H9 (cell line): ENCODE results near the gene ZNF865. TPM values are rescaled to one million over a fixed set of nuclear protein-coding genes. Genes with fewer than 3 reads are reported as not detected.
A peak's percentile ranks its signal among the peaks of the same experiment; 100 is the strongest.

ENCODE experiments used
- DNase-seq: peaks from one replicate; pipeline ENCODE4 v3.0.0-alpha.2; 2017
- H2AFZ ChIP-seq: one replicate; pipeline ENCODE4 v1.6.1; 2013; ENCODE audit warnings: mild to moderate bottlenecking, low read length, control low read depth, moderate library complexity
- H2AK5ac ChIP-seq: 2 replicates; pipeline ENCODE4 v1.6.1; 2013; ENCODE audit warnings: low read length, control low read depth, mixed read lengths; ENCODE audit not compliant: insufficient read length
- H2BK120ac ChIP-seq: one replicate; pipeline ENCODE4 v1.6.1; 2013; ENCODE audit warnings: low read depth, mild to moderate bottlenecking, low read length, control low read depth, inconsistent platforms; ENCODE audit not compliant: poor library complexity, severe bottlenecking
- H2BK12ac ChIP-seq: 2 replicates; pipeline ENCODE4 v1.6.1; 2013; ENCODE audit warnings: low read length, control low read depth, mixed read lengths, low read depth; ENCODE audit not compliant: insufficient read length
- H2BK15ac ChIP-seq: 2 replicates; pipeline ENCODE4 v1.6.1; 2013; ENCODE audit warnings: low read depth, low read length, control low read depth
- H2BK20ac ChIP-seq: one replicate; pipeline ENCODE4 v1.6.1; 2013; ENCODE audit warnings: low read depth, mild to moderate bottlenecking, low read length, control low read depth, inconsistent platforms; ENCODE audit not compliant: poor library complexity, severe bottlenecking
- H2BK5ac ChIP-seq: 2 replicates; pipeline ENCODE4 v1.6.1; 2013; ENCODE audit warnings: low read length, control low read depth, mixed read lengths; ENCODE audit not compliant: insufficient read length
- H3K14ac ChIP-seq: 2 replicates; pipeline ENCODE4 v1.6.1; 2013; ENCODE audit warnings: low read length, control low read depth; ENCODE audit not compliant: insufficient read depth
- H3K18ac ChIP-seq: 2 replicates; pipeline ENCODE4 v1.6.1; 2013; ENCODE audit warnings: low read depth, mild to moderate bottlenecking, mixed read lengths, low read length, control low read depth; ENCODE audit not compliant: insufficient read length
- H3K23ac ChIP-seq: 2 replicates; pipeline ENCODE4 v1.6.1; 2013; ENCODE audit warnings: low read length, control low read depth, mixed read lengths, low read depth; ENCODE audit not compliant: insufficient read length
- H3K23me2 ChIP-seq: 2 replicates; pipeline ENCODE4 v1.6.1; 2013; ENCODE audit warnings: low read depth, mild to moderate bottlenecking, mixed read lengths, low read length, control low read depth; ENCODE audit not compliant: insufficient read length, poor library complexity, severe bottlenecking
- H3K27ac ChIP-seq: 2 replicates; pipeline ENCODE4 v1.5.1; 2013; ENCODE audit warnings: low read length, control low read depth, mixed read lengths, low read depth; ENCODE audit not compliant: insufficient read length
- H3K27me3 ChIP-seq: 2 replicates; pipeline ENCODE4 v1.6.1; 2013; ENCODE audit warnings: low read length, control low read depth, inconsistent platforms; ENCODE audit not compliant: insufficient read depth
- H3K4ac ChIP-seq: 2 replicates; pipeline ENCODE4 v1.6.1; 2013; ENCODE audit warnings: low read depth, mild to moderate bottlenecking, control low read depth, inconsistent platforms, low read length, moderate library complexity
- H3K4me1 ChIP-seq: 2 replicates; pipeline ENCODE4 v1.6.1; 2013; ENCODE audit warnings: low read length, control low read depth, inconsistent platforms; ENCODE audit not compliant: insufficient read depth
- H3K4me2 ChIP-seq: 2 replicates; pipeline ENCODE4 v1.6.1; 2013; ENCODE audit warnings: low read length, control low read depth, mixed read lengths; ENCODE audit not compliant: insufficient read length, insufficient read depth
- H3K56ac ChIP-seq: 2 replicates; pipeline ENCODE4 v1.6.1; 2013; ENCODE audit warnings: low read depth, mild to moderate bottlenecking, mixed read lengths, low read length, control low read depth; ENCODE audit not compliant: insufficient read length
- H3K79me1 ChIP-seq: 2 replicates; pipeline ENCODE4 v1.6.1; 2013; ENCODE audit warnings: low read depth, mild to moderate bottlenecking, moderate library complexity, low read length, control low read depth, inconsistent platforms; ENCODE audit not compliant: insufficient read depth, poor library complexity, severe bottlenecking
- H3K79me2 ChIP-seq: 2 replicates; pipeline ENCODE4 v1.6.1; 2013; ENCODE audit warnings: low read length, control low read depth, inconsistent platforms; ENCODE audit not compliant: insufficient read depth
- H3K9ac ChIP-seq: 2 replicates; pipeline ENCODE4 v1.6.1; 2013; ENCODE audit warnings: low read length, control low read depth, mixed read lengths; ENCODE audit not compliant: insufficient read length; ENCODE audit errors: extremely low read depth
- H3K9me3 ChIP-seq: one replicate; pipeline ENCODE4 v1.6.1; 2013; ENCODE audit warnings: low read depth, low read length, inconsistent platforms; ENCODE audit not compliant: control insufficient read depth
- H3T11ph ChIP-seq: one replicate; pipeline ENCODE4 v1.6.1; 2013; ENCODE audit warnings: mild to moderate bottlenecking, low read length, control low read depth, inconsistent platforms
- H4K20me1 ChIP-seq: one replicate; pipeline ENCODE4 v1.6.1; 2013; ENCODE audit not compliant: control insufficient read depth, insufficient read length, insufficient read depth
- H4K5ac ChIP-seq: 2 replicates; pipeline ENCODE4 v1.6.1; 2013; ENCODE audit warnings: low read depth, mild to moderate bottlenecking, mixed read lengths, low read length, control low read depth; ENCODE audit not compliant: insufficient read length
- H4K8ac ChIP-seq: replicated peaks from 2 replicates; pipeline ENCODE4 v1.6.1; 2013; ENCODE audit warnings: low read length, control low read depth, mixed read lengths, low read depth; ENCODE audit not compliant: insufficient read length
- H4K91ac ChIP-seq: 2 replicates; pipeline ENCODE4 v1.6.1; 2013; ENCODE audit warnings: low read depth, mild to moderate bottlenecking, moderate library complexity, mixed read lengths, low read length, control low read depth; ENCODE audit not compliant: insufficient read length
- H3K27ac Mint-ChIP-seq, 3 experiments: 2 replicates in 2 of 3; 3 replicates in 1 of 3; pipeline ENCODE4 v1.8.0; 2020 to 2021; ENCODE audit warnings: mixed read lengths in 3 of 3, mild to moderate bottlenecking in 1 of 3, moderate library complexity in 1 of 3
- H3K27me3 Mint-ChIP-seq: 2 replicates; pipeline ENCODE4 v1.8.0; 2021; ENCODE audit warnings: low read depth, mild to moderate bottlenecking, moderate library complexity, mixed read lengths
- H3K36me3 Mint-ChIP-seq, 3 experiments: 2 replicates in 2 of 3; 3 replicates in 1 of 3; pipeline ENCODE4 v1.8.0; 2020 to 2021; ENCODE audit warnings: low read depth in 3 of 3, mixed read lengths in 3 of 3; ENCODE audit not compliant: insufficient read depth in 1 of 3
- H3K4me1 Mint-ChIP-seq, 2 experiments: 2 replicates each; pipeline ENCODE4 v1.8.0; 2020; ENCODE audit warnings: mixed read lengths in 2 of 2
- H3K4me3 Mint-ChIP-seq, 2 experiments: 2 replicates in 1 of 2; 3 replicates in 1 of 2; pipeline ENCODE4 v1.8.0; 2020 to 2021; ENCODE audit warnings: mild to moderate bottlenecking in 2 of 2, mixed read lengths in 2 of 2, moderate library complexity in 1 of 2
- H3K9me3 Mint-ChIP-seq, 2 experiments: 2 replicates in 1 of 2; 3 replicates in 1 of 2; pipeline ENCODE4 v1.8.0; 2020; ENCODE audit warnings: mild to moderate bottlenecking in 2 of 2, mixed read lengths in 2 of 2, moderate library complexity in 1 of 2
- CTCF ChIP-seq: fragments of 200-600 bp; sonication (generic); conservative IDR thresholded peaks from 3 replicates; pipeline ENCODE4 v1.8.0; 2021; ENCODE audit warnings: antibody characterized with exemption, mild to moderate bottlenecking
- WGBS: extraction: QIAGEN DNeasy Blood & Tissue Kit; methylation state at CpG from one replicate; pipeline ENCODE4 v1.1.7; 2013; ENCODE audit warnings: missing lambda C conversion rate, low lambda C conversion rate, mixed read lengths; ENCODE audit not compliant: insufficient read length; ENCODE audit errors: extremely low coverage; 5-methylcytosine and 5-hydroxymethylcytosine counted together
- total RNA-seq: library from RNA; stranded (reverse); gene quantifications from 2 replicates; pipeline ENCODE4 v1.2.1, GENCODE V29; 2021

ZNF865 gene
- total RNA-seq, 1 experiment from 2014 or later: 14.3 TPM

GRCh38 chr19:55566823-55567222, 38.6 kb upstream of the ZNF865 start:
- H2BK20ac ChIP-seq: no peak overlapping the region
- no peak overlapping the region for H2BK5ac ChIP-seq
- no peaks in the 10 kb centered on the region for H3K4me1 ChIP-seq
- no peaks in the 10 kb centered on the region; the same call in 1 of the 2 replicates for H3K27me3 ChIP-seq
- no peak overlapping the region for H3K27ac ChIP-seq
- Mint-ChIP-seq H3K9me3 (peaks cover 0 to 2% of the 10 kb centered on the region in 2 experiments; a peak in 2 of 5 replicates), H3K27ac (peak overlapping the region in 1 of 3 experiments; percentile 0; a peak in 1 of 7 replicates), H3K4me3 (no peak overlapping the region), H3K4me1 (peaks cover 0 to 8% of the 10 kb centered on the region in 2 experiments; a peak in 2 of 4 replicates), H3K36me3 (no peaks in the 10 kb centered on the region), H3K27me3 (peaks cover 17% of the 10 kb centered on the region)
- no peak overlapping the region for H3K9ac ChIP-seq
- no peak overlapping the region for H2BK15ac ChIP-seq
- H4K8ac ChIP-seq: no peak overlapping the region
- DNase-seq: no peak
- no CpG with 5 or more reads among the region's 9 CpGs for WGBS
- H3K4ac ChIP-seq: no peak overlapping the region
- H3K18ac ChIP-seq: no peak overlapping the region
- H3K9me3 ChIP-seq: no peaks in the 10 kb centered on the region
- no peak overlapping the region for H2AFZ ChIP-seq
- H4K5ac ChIP-seq: no peak overlapping the region
- no peak overlapping the region for H2BK12ac ChIP-seq
- no peak overlapping the region for H3K23ac ChIP-seq
- no peak overlapping the region for H2AK5ac ChIP-seq
- H3K23me2 ChIP-seq: no peaks in the 10 kb centered on the region
- H3K56ac ChIP-seq: no peak overlapping the region
- no peak for TF ChIP-seq CTCF
- no peak overlapping the region for H3T11ph ChIP-seq
- no peak overlapping the region for H3K4me2 ChIP-seq
- H2BK120ac ChIP-seq: no peak overlapping the region
- H3K79me2 ChIP-seq: no peaks in the 10 kb centered on the region
- no peak overlapping the region for H4K91ac ChIP-seq
- no peak overlapping the region for H3K14ac ChIP-seq
- H3K79me1 ChIP-seq: no peaks in the 10 kb centered on the region
- no peaks in the 10 kb centered on the region for H4K20me1 ChIP-seq
